ENCODE measurements around the gene BBS9. TPM values are rescaled to one million over a fixed set of nuclear protein-coding genes. Genes with fewer than 3 reads are reported as not detected.

BBS9 gene
- total RNA-seq, 4 donors from 2014 or later: 11.2 to 34.5 (median 20.4) TPM

DNA sequence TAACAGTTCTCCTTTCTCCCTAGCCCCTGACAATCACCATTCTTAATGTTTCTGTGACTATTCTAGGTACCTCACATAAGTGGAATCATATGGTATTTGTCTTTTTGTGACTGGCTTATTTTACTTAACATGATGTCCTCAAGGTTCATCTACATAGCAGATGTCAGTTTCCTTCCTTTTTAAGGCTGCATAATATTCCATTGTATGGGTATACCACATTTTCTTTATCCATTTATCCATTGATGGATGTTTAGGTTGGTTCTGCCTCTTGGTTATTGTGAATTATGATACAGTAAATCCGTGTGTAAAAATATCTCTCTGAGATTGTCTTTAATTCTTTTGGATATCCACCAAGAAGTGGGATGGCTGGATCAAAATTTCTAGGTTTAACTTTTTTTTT lies 13.2 kb downstream of the BBS9 start:
- 92 to 100% methylated on average over 1 of the region's 1 CpG for WGBS, 2 donors (ENCODE audit: low coverage in 1 of 2)
- no peaks in the 10 kb centered on the region for H3K27me3 ChIP-seq
- H3K27ac ChIP-seq: no peak overlapping the region
- no peak for ATAC-seq
- no peaks in the 10 kb centered on the region for H3K36me3 ChIP-seq
- H3K9me3 ChIP-seq: no peaks in the 10 kb centered on the region
- H3K4me3 ChIP-seq: no peak overlapping the region
- peaks cover 0 to 7% (median 0%) of the 10 kb centered on the region in 3 donors for H3K4me1 ChIP-seq
- TF ChIP-seq, protein P1, sequence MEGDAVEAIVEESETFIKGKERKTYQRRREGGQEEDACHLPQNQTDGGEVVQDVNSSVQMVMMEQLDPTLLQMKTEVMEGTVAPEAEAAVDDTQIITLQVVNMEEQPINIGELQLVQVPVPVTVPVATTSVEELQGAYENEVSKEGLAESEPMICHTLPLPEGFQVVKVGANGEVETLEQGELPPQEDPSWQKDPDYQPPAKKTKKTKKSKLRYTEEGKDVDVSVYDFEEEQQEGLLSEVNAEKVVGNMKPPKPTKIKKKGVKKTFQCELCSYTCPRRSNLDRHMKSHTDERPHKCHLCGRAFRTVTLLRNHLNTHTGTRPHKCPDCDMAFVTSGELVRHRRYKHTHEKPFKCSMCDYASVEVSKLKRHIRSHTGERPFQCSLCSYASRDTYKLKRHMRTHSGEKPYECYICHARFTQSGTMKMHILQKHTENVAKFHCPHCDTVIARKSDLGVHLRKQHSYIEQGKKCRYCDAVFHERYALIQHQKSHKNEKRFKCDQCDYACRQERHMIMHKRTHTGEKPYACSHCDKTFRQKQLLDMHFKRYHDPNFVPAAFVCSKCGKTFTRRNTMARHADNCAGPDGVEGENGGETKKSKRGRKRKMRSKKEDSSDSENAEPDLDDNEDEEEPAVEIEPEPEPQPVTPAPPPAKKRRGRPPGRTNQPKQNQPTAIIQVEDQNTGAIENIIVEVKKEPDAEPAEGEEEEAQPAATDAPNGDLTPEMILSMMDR (IDR thresholded peaks at IDR 0.05): no peak
- TF ChIP-seq POLR2A (IDR thresholded peaks at IDR 0.05) (no peak), EP300 (IDR thresholded peaks at IDR 0.05) (no peak), POLR2AphosphoS5 (IDR thresholded peaks at IDR 0.05) (no peak)

DNA sequence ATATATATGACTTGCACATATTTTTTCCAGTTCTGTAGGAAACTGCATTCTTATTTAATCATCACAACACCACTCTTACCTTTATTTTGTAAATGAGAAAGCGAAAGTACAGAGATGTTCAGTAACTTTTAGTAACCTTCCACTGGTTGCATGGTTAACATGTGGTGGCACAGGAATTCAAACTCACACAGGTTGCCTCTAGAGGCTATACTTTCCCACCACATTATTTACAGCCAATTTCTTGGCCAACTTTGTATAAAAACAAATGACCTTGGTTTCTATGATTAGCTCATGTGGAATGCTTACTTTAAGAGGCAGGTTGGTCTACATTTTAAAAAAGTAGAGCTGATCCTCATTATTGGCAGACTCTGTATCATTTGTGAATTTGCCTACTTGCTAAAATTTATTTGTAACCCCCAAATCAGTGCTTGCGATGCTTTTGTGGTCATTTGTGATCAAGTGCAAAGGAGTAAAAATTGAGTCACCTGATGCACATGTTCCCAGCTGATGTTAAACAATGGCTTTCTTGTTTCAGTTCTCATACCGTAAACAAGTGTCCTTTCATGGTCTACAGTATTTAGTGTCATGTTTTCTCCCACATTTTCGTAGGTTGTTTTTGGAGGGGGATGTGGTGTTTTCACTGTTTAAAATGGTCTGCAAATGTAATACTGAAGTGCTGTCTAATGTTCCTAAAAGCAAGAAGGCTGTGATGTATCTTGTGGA lies 14.8 kb downstream of the BBS9 start:
- H3K4me3 ChIP-seq: no peak overlapping the region
- TF ChIP-seq, protein P1 (IDR thresholded peaks at IDR 0.05): no peak
- TF ChIP-seq EP300 (IDR thresholded peaks at IDR 0.05) (no peak), POLR2AphosphoS5 (IDR thresholded peaks at IDR 0.05) (no peak), POLR2A (IDR thresholded peaks at IDR 0.05) (no peak)
- peaks cover 0 to 7% (median 0%) of the 10 kb centered on the region in 3 donors for H3K4me1 ChIP-seq
- 63 to 80% methylated on average over 4 of the region's 4 CpGs for WGBS, 2 donors (ENCODE audit: low coverage in 1 of 2)
- no peaks in the 10 kb centered on the region for H3K27me3 ChIP-seq
- no peaks in the 10 kb centered on the region for H3K9me3 ChIP-seq
- H3K27ac ChIP-seq: no peak overlapping the region
- H3K36me3 ChIP-seq: no peaks in the 10 kb centered on the region
- no peak for ATAC-seq

DNA sequence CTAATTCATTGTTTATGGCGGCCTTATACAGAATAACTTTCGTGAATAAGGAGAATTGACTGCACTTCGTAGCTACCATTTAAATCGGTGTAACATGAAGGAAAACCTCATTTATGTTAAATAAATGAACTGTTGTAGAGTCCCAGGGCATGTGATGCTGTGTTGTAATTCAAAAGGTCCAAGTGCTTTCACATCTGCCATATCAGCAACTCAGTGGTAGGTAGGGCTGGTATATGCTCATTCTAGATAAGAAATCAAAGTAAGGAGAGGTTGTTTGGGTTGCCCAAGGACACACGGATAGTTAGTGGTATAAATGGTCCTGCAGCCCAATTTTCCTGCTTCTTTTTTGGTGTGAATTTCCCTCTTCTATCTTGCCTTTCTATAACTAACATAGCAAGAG lies 15.8 kb downstream of the BBS9 start:
- ATAC-seq: no peak
- Histone ChIP-seq H3K4me3 (no peak overlapping the region), H3K4me1 (peaks cover 0 to 7% (median 0%) of the 10 kb centered on the region in 3 donors), H3K36me3 (no peaks in the 10 kb centered on the region), H3K9me3 (no peaks in the 10 kb centered on the region), H3K27me3 (no peaks in the 10 kb centered on the region), H3K27ac (no peak overlapping the region)
- WGBS, 2 donors (ENCODE audit: low coverage in 1 of 2): 85 to 91% methylated on average over 5 of the region's 5 CpGs
- TF ChIP-seq, protein P1 (IDR thresholded peaks at IDR 0.05): no peak
- no peak for TF ChIP-seq POLR2AphosphoS5 (IDR thresholded peaks at IDR 0.05)
- TF ChIP-seq POLR2A (IDR thresholded peaks at IDR 0.05): no peak
- no peak for TF ChIP-seq EP300 (IDR thresholded peaks at IDR 0.05)

DNA sequence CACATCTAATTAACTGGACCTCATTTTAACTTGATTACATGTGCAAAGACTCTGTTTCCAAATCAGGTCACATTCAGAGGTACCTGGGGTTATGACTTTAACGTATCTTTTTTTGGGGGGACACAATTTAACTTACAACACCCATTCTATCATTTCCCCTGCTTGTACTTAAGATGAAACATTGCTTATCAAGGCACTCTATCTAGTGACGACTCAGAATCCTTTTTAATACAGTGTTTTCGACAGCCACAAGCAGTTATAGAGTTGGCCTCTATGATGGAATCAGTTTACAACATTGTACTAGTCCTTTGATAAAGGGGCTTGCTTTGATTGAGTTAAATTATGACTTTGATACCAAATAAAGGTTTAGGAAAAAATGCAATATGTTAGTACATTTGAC lies 22.7 kb downstream of the BBS9 start:
- H3K9me3 ChIP-seq: no peaks in the 10 kb centered on the region
- WGBS, 2 donors (ENCODE audit: low coverage in 1 of 2): 87 to 92% methylated on average over 3 of the region's 3 CpGs
- ATAC-seq: no peak

More for the DNA sequence above, 22.7 kb downstream of the BBS9 start:
- no peaks in the 10 kb centered on the region for H3K27me3 ChIP-seq
- peaks cover 0 to 10% of the 10 kb centered on the region in 2 donors for H3K36me3 ChIP-seq
- H3K27ac ChIP-seq: no peak overlapping the region
- TF ChIP-seq POLR2A (IDR thresholded peaks at IDR 0.05): no peak
- no peak for TF ChIP-seq POLR2AphosphoS5 (IDR thresholded peaks at IDR 0.05)
- TF ChIP-seq EP300 (IDR thresholded peaks at IDR 0.05): no peak
- TF ChIP-seq, protein P1 (IDR thresholded peaks at IDR 0.05): no peak
- peaks cover 0 to 4% (median 0%) of the 10 kb centered on the region in 3 donors for H3K4me1 ChIP-seq
- no peak overlapping the region for H3K4me3 ChIP-seq

Measured in gastroesophageal sphincter (tissue), 4 donors.